Measurements from ENCODE around the gene PRDM1. TPM values are rescaled to one million over a fixed set of nuclear protein-coding genes. Genes with fewer than 3 reads are reported as not detected.

PRDM1 gene
- total RNA-seq, 1 donor from 2014 or later: 2.7 TPM

DNA sequence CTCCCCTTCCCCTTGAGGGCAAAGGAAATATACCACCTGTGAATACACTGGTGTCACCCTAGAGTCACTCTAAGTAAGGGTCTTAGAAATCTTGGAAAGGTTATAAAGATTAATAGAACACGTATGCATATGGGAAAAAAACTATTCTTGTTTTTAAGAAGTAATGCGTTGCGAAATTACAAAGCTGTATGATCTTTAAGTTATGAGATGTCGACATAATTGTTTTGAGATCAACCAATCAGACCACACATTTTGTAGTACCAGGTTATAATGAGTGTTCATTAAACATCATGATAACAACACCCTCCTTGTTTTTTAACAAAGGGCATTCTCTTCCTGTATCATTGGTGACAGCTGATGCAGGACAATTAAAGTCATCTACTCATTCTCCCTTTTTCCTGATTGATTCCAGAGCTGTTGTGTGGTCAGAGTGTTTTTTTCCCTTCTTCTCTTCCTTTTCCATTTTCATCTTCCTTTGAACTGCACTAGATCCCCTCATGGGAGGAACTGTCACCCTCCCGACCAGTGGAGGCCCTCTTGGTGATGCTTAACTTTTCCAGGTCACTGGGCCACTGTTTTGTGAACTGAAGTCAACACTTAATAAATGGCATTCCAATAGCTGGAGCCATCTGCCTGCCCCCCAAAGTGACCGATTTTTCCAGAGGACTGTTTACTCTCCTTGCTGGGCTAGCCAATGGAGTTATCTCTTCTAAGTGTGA is 37.0 kb downstream of the PRDM1 start:
- Histone ChIP-seq H3K27me3 (ENCODE audit: control insufficient read depth, insufficient read depth, low read length) (no peaks in the 10 kb centered on the region), H3K4me3 (ENCODE audit: low read depth, low read length) (no peak overlapping the region), H3K36me3 (ENCODE audit: control insufficient read depth, insufficient read depth, low read length) (no peaks in the 10 kb centered on the region)
- no peak for DNase-seq (ENCODE audit: low read depth)
- no peak for TF ChIP-seq CTCF (IDR thresholded peaks at IDR 0.05; ENCODE audit: insufficient read depth, low read length, poor library complexity, severe bottlenecking)

DNA sequence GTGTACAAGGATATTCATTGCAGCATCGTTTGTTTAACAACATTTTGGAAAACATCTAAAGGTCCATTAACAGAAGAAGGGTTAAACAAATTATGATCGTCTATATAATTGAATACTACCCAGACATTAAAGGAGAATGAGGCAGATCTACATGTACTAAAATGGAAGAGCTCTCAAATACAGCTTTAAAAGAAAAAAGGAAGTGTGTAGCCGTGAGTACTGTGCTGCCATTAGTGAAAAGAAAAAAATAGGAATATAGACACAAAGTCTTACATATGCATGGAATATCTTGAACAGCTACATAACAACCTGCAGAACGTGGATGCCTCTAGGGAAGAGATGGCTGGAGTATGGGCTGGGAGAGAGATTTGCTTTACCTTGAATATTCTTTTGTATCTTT is 37.9 kb downstream of the PRDM1 start:
- no peaks in the 10 kb centered on the region for H3K36me3 ChIP-seq (ENCODE audit: control insufficient read depth, insufficient read depth, low read length)
- DNase-seq (ENCODE audit: low read depth): no peak
- H3K27me3 ChIP-seq (ENCODE audit: control insufficient read depth, insufficient read depth, low read length): no peaks in the 10 kb centered on the region
- H3K4me3 ChIP-seq (ENCODE audit: low read depth, low read length): no peak overlapping the region
- TF ChIP-seq CTCF (IDR thresholded peaks at IDR 0.05; ENCODE audit: insufficient read depth, low read length, poor library complexity, severe bottlenecking): no peak

- H3K36me3 ChIP-seq (ENCODE audit: control insufficient read depth, insufficient read depth, low read length): no peaks in the 10 kb centered on the region
- no peak overlapping the region for H3K4me3 ChIP-seq (ENCODE audit: low read depth, low read length)
- no peak for TF ChIP-seq CTCF (IDR thresholded peaks at IDR 0.05; ENCODE audit: insufficient read depth, low read length, poor library complexity, severe bottlenecking)
- no peaks in the 10 kb centered on the region for H3K27me3 ChIP-seq (ENCODE audit: control insufficient read depth, insufficient read depth, low read length)
- DNase-seq (ENCODE audit: low read depth): no peak
Observed at GRCh38 chr6:106124437-106125430, 38.6 kb downstream of the PRDM1 start.

- Histone ChIP-seq H3K27me3 (ENCODE audit: control insufficient read depth, insufficient read depth, low read length) (no peaks in the 10 kb centered on the region), H3K36me3 (ENCODE audit: control insufficient read depth, insufficient read depth, low read length) (no peaks in the 10 kb centered on the region), H3K4me3 (ENCODE audit: low read depth, low read length) (no peak overlapping the region)
- DNase-seq (ENCODE audit: low read depth): no peak
- no peak for TF ChIP-seq CTCF (IDR thresholded peaks at IDR 0.05; ENCODE audit: insufficient read depth, low read length, poor library complexity, severe bottlenecking)
Observed at GRCh38 chr6:106125925-106126435, 39.8 kb downstream of the PRDM1 start.

- Histone ChIP-seq H3K4me3 (ENCODE audit: low read depth, low read length) (no peak overlapping the region), H3K27me3 (ENCODE audit: control insufficient read depth, insufficient read depth, low read length) (no peaks in the 10 kb centered on the region), H3K36me3 (ENCODE audit: control insufficient read depth, insufficient read depth, low read length) (no peaks in the 10 kb centered on the region)
- DNase-seq (ENCODE audit: low read depth): no peak
- TF ChIP-seq CTCF (IDR thresholded peaks at IDR 0.05; ENCODE audit: insufficient read depth, low read length, poor library complexity, severe bottlenecking): no peak
Observed at GRCh38 chr6:106126482-106126881, 40.3 kb downstream of the PRDM1 start.
